Mammary epithelial cell (primary cell): ENCODE measurements around the gene MATR3.

Source experiments
- CTCF ChIP-seq, 2 donors: IDR thresholded peaks in 1 of 2; conservative IDR thresholded peaks in 1 of 2; 2 replicates each; pipeline ENCODE4 v1.5.1; 2011 to 2012; ENCODE audit warnings: inconsistent platforms in 2 of 2, low read length in 2 of 2, mild to moderate bottlenecking in 2 of 2, control low read depth in 1 of 2, low read depth in 1 of 2; ENCODE audit not compliant: insufficient read depth in 1 of 2; ENCODE audit errors: extremely low read depth in 1 of 2
- EZH2 ChIP-seq: IDR thresholded peaks from 2 replicates; pipeline ENCODE4 v1.6.1; 2012; ENCODE audit warnings: low read length, inconsistent platforms, borderline replicate concordance

DNA sequence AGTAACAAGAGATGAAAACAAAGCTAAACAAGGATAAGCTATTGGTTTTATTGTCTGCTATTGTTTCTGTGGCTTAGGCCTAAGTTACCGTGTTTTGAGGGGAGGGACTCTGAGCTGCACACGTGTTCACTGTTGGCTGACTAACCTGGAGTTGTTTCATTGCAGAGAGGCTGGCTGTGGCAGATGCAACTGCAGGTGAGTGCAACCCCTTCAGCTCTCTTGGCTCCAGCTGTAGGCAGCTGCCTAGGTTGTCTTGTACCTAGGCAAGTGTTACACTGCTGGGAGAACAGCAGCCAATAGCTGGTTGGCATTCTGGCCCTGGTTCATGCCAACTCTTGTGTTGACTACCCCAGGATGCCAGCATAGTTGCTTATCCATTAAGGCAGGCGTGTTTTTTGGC is 17.6 kb upstream of the MATR3 start:
- TF ChIP-seq EZH2 (no peak), CTCF (conservative IDR thresholded peaks at IDR 0.05 in 1 of 2, IDR thresholded peaks at IDR 0.05 in 1 of 2; ENCODE audit: extremely low read depth in 1 of 2, insufficient read depth in 1 of 2, low read depth in 1 of 2, low read length in 2 of 2) (no peak)
